Spinal cord (tissue), 10 donors: Measurements from ENCODE around the gene RAB3A. TPM values are rescaled to one million over a fixed set of nuclear protein-coding genes. Genes with fewer than 3 reads are reported as not detected.
A peak's percentile ranks its signal among the peaks of the same experiment; 100 is the strongest.
"Not testable (repeated sequence)": the region's sequence is repeated elsewhere in the genome, so short reads cannot be mapped to it uniquely, and the experiment has no call there.

Experiments
- DNase-seq, 6 donors: peaks; one replicate each; pipeline versions ENCODE4 v3.0.0 to v3.0.0-alpha.2; 2013 to 2015; ENCODE audit warnings: low spot score in 6 of 6, low read depth in 4 of 6
- H3K27ac ChIP-seq: one replicate; pipeline ENCODE4 v1.5.1; 2013; ENCODE audit warnings: low read depth, low read length, control low read depth
- H3K27me3 ChIP-seq: one replicate; pipeline ENCODE4 v1.6.1; 2013; ENCODE audit warnings: low read length; ENCODE audit not compliant: control insufficient read depth, insufficient read depth
- H3K36me3 ChIP-seq: one replicate; pipeline ENCODE4 v1.6.1; 2013; ENCODE audit warnings: low read length; ENCODE audit not compliant: control insufficient read depth, insufficient read depth
- H3K4me1 ChIP-seq: one replicate; pipeline ENCODE4 v1.6.1; 2013; ENCODE audit warnings: low read length; ENCODE audit not compliant: control insufficient read depth, insufficient read depth
- H3K4me3 ChIP-seq: one replicate; pipeline ENCODE4 v1.5.1; 2013; ENCODE audit warnings: low read depth, low read length, control low read depth
- H3K9me3 ChIP-seq: one replicate; pipeline ENCODE4 v1.6.1; 2013; ENCODE audit warnings: low read length; ENCODE audit not compliant: control insufficient read depth, insufficient read depth
- WGBS: methylation state at CpG from one replicate; pipeline ENCODE4 v1.1.5; 2013; ENCODE audit warnings: missing lambda C conversion rate; ENCODE audit not compliant: insufficient coverage; 5-methylcytosine and 5-hydroxymethylcytosine counted together
- polyA plus RNA-seq, 2 donors: library from polyadenylated mRNA; unstranded; fragments of 120-200 nt; gene quantifications; one replicate each; pipeline ENCODE4 v1.2.1, GENCODE V29; 2013; ENCODE audit not compliant: insufficient read length in 2 of 2
- total RNA-seq, 2 donors: library from RNA; depleted of rRNA in 1 of 2; stranded (reverse); fragments of 120-200 nt in 1 of 2; fragments of >200 nt in 1 of 2; gene quantifications; one replicate each; pipeline versions ENCODE4 v1.2.3 to v1.2.4, GENCODE V29; 2013 to 2014
- donor health status: healthy.

RAB3A gene
- total and polyA plus RNA-seq, 4 donors, result 26.7 to 342 (median 211) TPM

GRCh38 chr19:18214779-18215433, 11.1 kb upstream of the RAB3A start:
- no peak for DNase-seq
- WGBS, result 67% methylated on average over 4 of the region's 7 CpGs
- H3K36me3 ChIP-seq, result peaks cover 5% of the 10 kb centered on the region
- no peak overlapping the region for H3K4me3 ChIP-seq
- peaks cover 6% of the 10 kb centered on the region for H3K27me3 ChIP-seq
- no peaks in the 10 kb centered on the region for H3K9me3 ChIP-seq
- H3K27ac ChIP-seq, result no peak overlapping the region
- H3K4me1 ChIP-seq, result no peaks in the 10 kb centered on the region

- DNase-seq, result no peak
- Histone ChIP-seq H3K36me3 (peaks cover 3% of the 10 kb centered on the region), H3K27me3 (peaks cover 7% of the 10 kb centered on the region), H3K4me3 (no peak overlapping the region), H3K4me1 (no peaks in the 10 kb centered on the region), H3K9me3 (no peaks in the 10 kb centered on the region), H3K27ac (no peak overlapping the region)
- 85% methylated on average over 14 of the region's 14 CpGs for WGBS
These were observed 7.8 kb upstream of the RAB3A start for GRCh38 chr19:18211683-18212082.

DNA sequence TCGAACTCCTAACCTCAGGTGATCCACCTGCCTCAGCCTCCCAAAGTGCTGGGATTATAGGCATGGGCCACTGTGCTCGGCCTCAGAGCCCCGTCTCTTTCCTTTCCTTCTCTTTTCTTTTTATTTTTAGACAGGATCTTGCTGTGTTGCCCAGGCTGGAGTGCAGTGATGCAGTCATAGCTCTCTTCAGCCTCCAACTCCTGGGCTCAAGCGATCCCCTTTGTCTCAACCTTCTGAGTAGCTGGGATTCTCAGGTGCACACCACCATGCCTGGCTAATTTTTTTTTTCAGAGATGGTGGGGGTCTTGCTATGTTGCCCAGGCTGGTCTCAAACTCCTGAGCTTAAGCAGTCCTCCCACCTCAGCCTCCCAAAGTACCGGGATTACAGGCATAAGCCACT, 6.1 kb upstream of the RAB3A start:
- DNase-seq, H3K27ac ChIP-seq, H3K4me3 ChIP-seq, H3K36me3 ChIP-seq, H3K9me3 ChIP-seq, H3K27me3 ChIP-seq: not testable (repeated sequence)
- 100% methylated on average over 2 of the region's 5 CpGs for WGBS
- peaks cover 13% of the 10 kb centered on the region for H3K4me1 ChIP-seq

DNA sequence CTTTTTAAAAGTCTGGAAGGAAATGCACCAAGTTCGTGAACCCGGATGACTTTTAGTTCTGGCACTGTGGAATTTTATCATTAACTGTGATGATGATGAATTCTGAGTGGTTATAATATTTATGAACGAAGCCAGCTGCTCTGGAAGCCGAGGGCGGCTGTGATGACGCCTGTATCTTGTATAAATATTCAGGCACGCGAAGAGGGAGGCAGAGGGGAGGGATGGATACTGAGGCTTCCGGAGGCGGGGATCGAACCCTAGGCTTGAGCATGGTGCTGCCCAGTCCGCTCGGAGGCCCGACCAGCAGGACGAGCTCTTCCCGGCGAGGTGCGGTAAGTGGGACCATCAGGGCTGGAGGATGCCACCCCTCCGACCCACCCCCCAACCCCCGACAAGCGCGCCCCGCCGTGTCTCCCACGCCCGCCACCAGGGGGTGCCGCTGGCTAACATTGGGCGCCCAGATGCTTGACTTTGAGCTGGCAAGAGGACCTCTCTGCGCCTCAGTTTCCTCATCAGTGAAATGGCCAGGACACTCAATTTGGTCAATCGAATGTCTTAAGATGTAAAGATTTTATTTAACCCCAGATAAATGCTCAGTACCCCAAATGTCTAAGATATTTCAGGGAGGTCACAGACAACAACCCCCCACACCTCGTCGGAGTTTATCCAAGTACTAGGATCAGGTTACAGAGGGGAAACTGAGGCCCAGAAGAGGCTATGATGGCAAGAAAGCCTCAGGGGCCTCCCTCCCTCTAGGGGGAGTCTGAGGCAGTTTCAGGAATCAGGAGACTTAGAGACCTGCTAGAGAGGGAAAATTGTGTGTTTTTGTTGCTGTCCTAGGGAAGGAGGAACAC, 4.5 kb upstream of the RAB3A start:
- Histone ChIP-seq H3K27ac (no peak overlapping the region), H3K36me3 (peaks cover 3% of the 10 kb centered on the region), H3K4me3 (no peak overlapping the region), H3K27me3 (peaks cover 7% of the 10 kb centered on the region), H3K4me1 (peaks cover 23% of the 10 kb centered on the region), H3K9me3 (no peaks in the 10 kb centered on the region)
- DNase-seq, result no peak
- WGBS, result 28% methylated on average over 16 of the region's 32 CpGs

DNA sequence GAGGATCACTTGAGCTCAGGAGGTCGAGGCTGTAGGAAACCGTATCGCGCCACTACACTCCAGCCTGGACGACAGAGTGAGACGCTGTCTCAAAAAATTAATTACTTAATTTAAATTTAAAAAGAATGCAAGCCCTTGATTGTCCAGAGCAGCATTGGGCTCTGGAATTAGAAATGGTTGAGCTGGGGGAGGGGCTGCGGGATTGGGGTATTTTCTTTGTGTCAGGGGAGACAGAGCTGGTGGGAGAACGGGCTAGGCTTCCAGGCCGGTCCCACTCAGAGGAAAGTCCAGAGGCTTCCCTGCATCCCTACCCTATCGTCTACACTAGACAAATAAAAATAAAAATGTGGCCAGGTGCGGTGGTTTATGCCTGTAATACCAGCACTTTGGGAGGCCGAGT, 2.2 kb upstream of the RAB3A start:
- Histone ChIP-seq H3K9me3 (no peaks in the 10 kb centered on the region), H3K36me3 (peaks cover 10% of the 10 kb centered on the region), H3K27me3 (peaks cover 7% of the 10 kb centered on the region), H3K4me1 (peaks cover 39% of the 10 kb centered on the region), H3K4me3 (no peak overlapping the region), H3K27ac (peak overlapping the region; percentile 99)
- DNase-seq, result peak in 1 of 6 donors; percentile 16
- WGBS, result 90% methylated on average over 2 of the region's 12 CpGs

DNA sequence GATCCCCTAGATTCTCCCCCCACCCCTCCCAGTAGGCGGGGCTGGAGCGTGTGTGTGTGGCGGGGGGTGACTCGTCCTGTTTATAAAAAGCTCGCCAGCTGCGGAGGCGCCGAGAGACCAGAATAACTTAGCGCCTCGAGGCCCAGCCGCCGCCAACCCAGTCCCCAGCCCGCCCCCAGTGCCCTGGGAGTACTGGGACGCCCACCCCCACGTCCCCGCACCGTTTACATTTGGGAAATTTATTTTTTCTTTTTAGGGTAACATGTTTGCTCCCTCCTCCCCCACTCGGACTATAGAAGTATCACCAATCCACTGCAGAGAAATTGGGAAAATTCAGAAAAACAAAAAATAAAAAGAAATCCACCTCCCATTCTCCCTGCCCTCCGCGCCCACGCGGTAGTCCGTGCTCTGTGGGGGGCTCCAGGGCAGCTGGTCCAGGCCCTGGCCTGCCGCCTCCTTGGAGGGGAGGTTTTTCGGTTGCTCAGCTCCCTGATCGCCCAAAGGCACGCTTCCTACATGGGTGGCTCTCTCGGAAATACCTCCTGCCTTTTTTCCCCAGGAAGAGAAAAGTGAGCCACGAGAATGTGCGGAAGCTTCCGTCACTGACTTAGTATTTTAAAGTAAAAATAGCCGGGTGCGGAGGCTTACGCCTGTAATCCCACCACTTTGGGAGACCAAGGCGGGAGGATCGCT, 1.5 kb upstream of the RAB3A start:
- DNase-seq, result peak in 4 of 6 donors; percentile 35 to 94 (median 68)
- H3K36me3 ChIP-seq, result peaks cover 15% of the 10 kb centered on the region
- H3K4me1 ChIP-seq, result peaks cover 39% of the 10 kb centered on the region
- no peaks in the 10 kb centered on the region for H3K9me3 ChIP-seq
- WGBS, result 7% methylated on average over 21 of the region's 36 CpGs
- H3K27me3 ChIP-seq, result peaks cover 5% of the 10 kb centered on the region
- H3K4me3 ChIP-seq, result peak overlapping the region; percentile 76
- H3K27ac ChIP-seq, result peak overlapping the region; percentile 99

- Histone ChIP-seq H3K27ac (peak overlapping the region; percentile 99), H3K27me3 (peaks cover 5% of the 10 kb centered on the region), H3K4me3 (peak overlapping the region; percentile 76), H3K4me1 (peaks cover 39% of the 10 kb centered on the region), H3K9me3 (no peaks in the 10 kb centered on the region), H3K36me3 (peaks cover 23% of the 10 kb centered on the region)
- DNase-seq, result peak in 4 of 6 donors; percentile 57 to 96 (median 76)
- 0% methylated on average over 14 of the region's 22 CpGs for WGBS
These were observed 755 bp upstream of the RAB3A start for GRCh38 chr19:18204394-18205199.

- peak overlapping the region; percentile 92 for H3K4me3 ChIP-seq
- peaks cover 39% of the 10 kb centered on the region for H3K4me1 ChIP-seq
- 0% methylated on average over 24 of the region's 38 CpGs for WGBS
- peak overlapping the region; percentile 76 for H3K27ac ChIP-seq
- no peaks in the 10 kb centered on the region for H3K9me3 ChIP-seq
- peak in 3 of 6 donors; percentile 50 to 91 (median 86) for DNase-seq
- H3K27me3 ChIP-seq, result peaks cover 2% of the 10 kb centered on the region
- peaks cover 34% of the 10 kb centered on the region for H3K36me3 ChIP-seq
These were observed 407 bp downstream of the RAB3A start for GRCh38 chr19:18203408-18203862.
